GM23338 (cell line): ENCODE measurements around the gene PPFIA2. TPM values are rescaled to one million over a fixed set of nuclear protein-coding genes. Genes with fewer than 3 reads are reported as not detected.

ENCODE experiments used
- ATAC-seq: fragments of 200-7000 bp; cut with Tn5 transposase; 3 replicates; pipeline ENCODE4 v1.9.1; 2020
- DNase-seq: peaks from one replicate; pipeline ENCODE4 v3.0.0-alpha.2; 2015; ENCODE audit warnings: low spot score
- H2AFZ ChIP-seq: fragments of 200-600 bp; sonication (generic); 2 replicates; pipeline ENCODE4 v1.8.0; 2016; ENCODE audit warnings: antibody characterized with exemption, mild to moderate bottlenecking, moderate library complexity
- H3F3A ChIP-seq: fragments of 200-600 bp; sonication (generic); replicated peaks from 2 replicates; pipeline ENCODE4 v1.8.0; 2017; ENCODE audit warnings: antibody characterized with exemption, mixed run types, low read depth
- H3K27ac ChIP-seq: fragments of 200-600 bp; sonication (generic); 2 replicates; pipeline ENCODE4 v1.6.1; 2016; ENCODE audit warnings: low read depth
- H3K27me3 ChIP-seq: fragments of 200-600 bp; sonication (generic); 2 replicates; pipeline ENCODE4 v1.8.0; 2016; ENCODE audit warnings: mild to moderate bottlenecking, mixed run types, moderate library complexity; ENCODE audit not compliant: insufficient read depth
- H3K36me3 ChIP-seq: fragments of 200-600 bp; sonication (generic); 2 replicates; pipeline ENCODE4 v1.8.0; 2016; ENCODE audit warnings: mild to moderate bottlenecking; ENCODE audit not compliant: insufficient read depth
- H3K4me1 ChIP-seq: fragments of 200-600 bp; sonication (generic); 2 replicates; pipeline ENCODE4 v1.8.0; 2016; ENCODE audit warnings: mild to moderate bottlenecking, moderate library complexity; ENCODE audit not compliant: insufficient read depth
- H3K4me2 ChIP-seq: fragments of 200-600 bp; sonication (generic); 2 replicates; pipeline ENCODE4 v1.7.1; 2017; ENCODE audit warnings: mixed run types
- H3K4me3 ChIP-seq: fragments of 200-600 bp; sonication (generic); 2 replicates; pipeline ENCODE4 v1.6.1; 2016; ENCODE audit warnings: mixed run types
- H3K79me2 ChIP-seq: fragments of 200-600 bp; sonication (generic); replicated peaks from 2 replicates; pipeline ENCODE4 v1.8.0; 2017; ENCODE audit warnings: mild to moderate bottlenecking; ENCODE audit not compliant: insufficient read depth
- H3K9me2 ChIP-seq: fragments of 200-600 bp; sonication (generic); 2 replicates; pipeline ENCODE4 v1.8.0; 2017; ENCODE audit not compliant: insufficient read depth
- H4K20me1 ChIP-seq: fragments of 200-600 bp; sonication (generic); replicated peaks from 2 replicates; pipeline ENCODE4 v1.8.0; 2017; ENCODE audit warnings: mild to moderate bottlenecking; ENCODE audit not compliant: insufficient read depth
- H3K27ac Mint-ChIP-seq: 2 replicates; pipeline ENCODE4 v1.8.0; 2020; ENCODE audit warnings: inconsistent platforms, mild to moderate bottlenecking, moderate library complexity, mixed read lengths
- H3K27me3 Mint-ChIP-seq: 3 replicates; pipeline ENCODE4 v1.8.0; 2022; ENCODE audit warnings: low read depth, mild to moderate bottlenecking, moderate library complexity, mixed read lengths, inconsistent platforms; ENCODE audit not compliant: insufficient read depth, poor library complexity
- H3K36me3 Mint-ChIP-seq: 3 replicates; pipeline ENCODE4 v1.8.0; 2021; ENCODE audit warnings: low read depth, mild to moderate bottlenecking, inconsistent platforms, moderate library complexity, mixed read lengths
- H3K4me1 Mint-ChIP-seq: 3 replicates; pipeline ENCODE4 v1.8.0; 2020; ENCODE audit warnings: mild to moderate bottlenecking, inconsistent platforms, mixed read lengths
- H3K4me3 Mint-ChIP-seq: 3 replicates; pipeline ENCODE4 v1.8.0; 2021; ENCODE audit warnings: moderate library complexity, mild to moderate bottlenecking, inconsistent platforms, mixed read lengths
- H3K9me3 Mint-ChIP-seq: 3 replicates; pipeline ENCODE4 v1.8.0; 2020; ENCODE audit warnings: moderate library complexity, mild to moderate bottlenecking, inconsistent platforms, mixed read lengths
- CREB1 ChIP-seq: fragments of 250-450 bp; sonication (Bioruptor Pico); IDR thresholded peaks from 2 replicates; pipeline ENCODE4 v1.5.0; 2020; ENCODE audit warnings: low read depth, mild to moderate bottlenecking, moderate library complexity
- EZH2 ChIP-seq: fragments of 200-600 bp; sonication (generic); IDR thresholded peaks from one replicate; pipeline ENCODE4 v1.8.0; 2017; ENCODE audit warnings: antibody characterized with exemption, mild to moderate bottlenecking, low read depth; ENCODE audit not compliant: unreplicated experiment
- EZH2phosphoT487 ChIP-seq: fragments of 200-600 bp; sonication (generic); IDR thresholded peaks from one replicate; pipeline ENCODE4 v1.8.1; 2018; ENCODE audit warnings: antibody characterized with exemption; ENCODE audit not compliant: unreplicated experiment
- JUNB ChIP-seq: IDR thresholded peaks from one replicate; pipeline ENCODE4 v1.6.1; 2016; ENCODE audit warnings: antibody characterized with exemption; ENCODE audit not compliant: unreplicated experiment
- NANOG ChIP-seq: IDR thresholded peaks from 2 replicates; pipeline ENCODE4 v1.6.1; 2016; ENCODE audit warnings: antibody characterized with exemption, borderline replicate concordance
- POLR2AphosphoS5 ChIP-seq: IDR thresholded peaks from 2 replicates; pipeline ENCODE4 v1.6.1; 2016; ENCODE audit warnings: antibody characterized with exemption, low read depth
- ZNF114 ChIP-seq: fragments of 250-450 bp; sonication (Bioruptor Pico); IDR thresholded peaks from 2 replicates; pipeline ENCODE4 v1.5.0; 2020; ENCODE audit warnings: mild to moderate bottlenecking, moderate library complexity
- ZNF331 ChIP-seq: fragments of 250-450 bp; sonication (Bioruptor Pico); IDR thresholded peaks from 2 replicates; pipeline ENCODE4 v1.5.0; 2020; ENCODE audit warnings: low read depth, mild to moderate bottlenecking, moderate library complexity
- polyA plus RNA-seq: library from polyadenylated mRNA; unstranded; fragments of >200 nt; fragmentation: Nextera tagmentation; extraction: Ambion mirVana; gene quantifications from 2 replicates; pipeline ENCODE4 v1.2.1, GENCODE V29; 2016
- total RNA-seq: library from RNA; depleted of rRNA; stranded (reverse); fragments of >200 nt; shearing (Covaris generic); gene quantifications from 2 replicates; pipeline ENCODE4 v1.2.3, GENCODE V29; 2014
- TF ChIP-seq, protein P1 (sequence below), 2 experiments: fragments of 200-600 bp in 1 of 2; sonication (generic) in 1 of 2; conservative IDR thresholded peaks; 2 replicates each; pipeline versions ENCODE4 v1.5.1 to v1.6.1; 2016 to 2017; ENCODE audit warnings: antibody characterized with exemption in 2 of 2, low read depth in 2 of 2, mild to moderate bottlenecking in 2 of 2, moderate library complexity in 1 of 2
- TF ChIP-seq, protein P2 (sequence below): fragments of 250-450 bp; sonication (Bioruptor Pico); IDR thresholded peaks from 2 replicates; pipeline ENCODE4 v1.5.0; 2020; ENCODE audit warnings: mild to moderate bottlenecking, moderate library complexity
- TF ChIP-seq, protein P3 (sequence below): IDR thresholded peaks from 2 replicates; pipeline ENCODE4 v1.6.1; 2016; ENCODE audit warnings: antibody characterized with exemption

Gene PPFIA2
- total and polyA plus RNA-seq, 2 experiments from 2014 or later: 5.4 to 7.2 TPM

DNA sequence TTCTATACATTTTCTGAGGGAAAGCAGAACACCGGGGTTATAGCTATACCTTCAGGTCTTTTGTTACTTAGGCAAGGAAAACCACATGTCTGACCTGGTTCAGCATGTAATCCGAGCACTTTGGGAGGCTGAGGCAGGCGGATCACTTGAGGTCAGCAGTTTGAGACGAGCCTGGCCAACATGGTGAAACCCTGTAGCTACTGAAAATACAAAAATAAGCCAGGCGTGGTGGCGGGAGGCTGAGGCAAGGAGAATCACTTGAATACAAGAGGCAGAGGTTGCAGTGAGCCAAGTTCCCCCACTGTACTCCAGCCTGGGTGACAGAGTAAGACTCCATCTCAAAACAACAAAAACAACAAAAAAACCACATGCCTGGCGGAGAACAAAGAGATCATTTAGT is 503.7 kb downstream of the PPFIA2 start:
- H3K4me3 ChIP-seq: no peak overlapping the region
- H3K4me1 ChIP-seq: peaks cover 12% of the 10 kb centered on the region
- no peaks in the 10 kb centered on the region for H4K20me1 ChIP-seq
- H3K4me3 Mint-ChIP-seq: no peak overlapping the region
- ATAC-seq (peak; percentile 69), DNase-seq (no peak)
- no peaks in the 10 kb centered on the region for H3K27me3 Mint-ChIP-seq
- no peaks in the 10 kb centered on the region for H3K27me3 ChIP-seq
- no peaks in the 10 kb centered on the region for H3K36me3 ChIP-seq
- H3K9me3 Mint-ChIP-seq: no peaks in the 10 kb centered on the region
- no peaks in the 10 kb centered on the region for H3K79me2 ChIP-seq
- H2AFZ ChIP-seq: no peak overlapping the region
- H3F3A ChIP-seq: no peaks in the 10 kb centered on the region
- peaks cover 7% of the 10 kb centered on the region; the same call in 1 of the 3 replicates for H3K36me3 Mint-ChIP-seq
- TF ChIP-seq ZNF331 (no peak), EZH2 (no peak), JUNB (no peak), EZH2phosphoT487 (no peak), NANOG (no peak), CREB1 (CRISPR knock-in tag) (no peak), POLR2AphosphoS5 (no peak), ZNF114 (CRISPR knock-in tag) (no peak)
- TF ChIP-seq, protein P1, sequence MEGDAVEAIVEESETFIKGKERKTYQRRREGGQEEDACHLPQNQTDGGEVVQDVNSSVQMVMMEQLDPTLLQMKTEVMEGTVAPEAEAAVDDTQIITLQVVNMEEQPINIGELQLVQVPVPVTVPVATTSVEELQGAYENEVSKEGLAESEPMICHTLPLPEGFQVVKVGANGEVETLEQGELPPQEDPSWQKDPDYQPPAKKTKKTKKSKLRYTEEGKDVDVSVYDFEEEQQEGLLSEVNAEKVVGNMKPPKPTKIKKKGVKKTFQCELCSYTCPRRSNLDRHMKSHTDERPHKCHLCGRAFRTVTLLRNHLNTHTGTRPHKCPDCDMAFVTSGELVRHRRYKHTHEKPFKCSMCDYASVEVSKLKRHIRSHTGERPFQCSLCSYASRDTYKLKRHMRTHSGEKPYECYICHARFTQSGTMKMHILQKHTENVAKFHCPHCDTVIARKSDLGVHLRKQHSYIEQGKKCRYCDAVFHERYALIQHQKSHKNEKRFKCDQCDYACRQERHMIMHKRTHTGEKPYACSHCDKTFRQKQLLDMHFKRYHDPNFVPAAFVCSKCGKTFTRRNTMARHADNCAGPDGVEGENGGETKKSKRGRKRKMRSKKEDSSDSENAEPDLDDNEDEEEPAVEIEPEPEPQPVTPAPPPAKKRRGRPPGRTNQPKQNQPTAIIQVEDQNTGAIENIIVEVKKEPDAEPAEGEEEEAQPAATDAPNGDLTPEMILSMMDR (conservative IDR thresholded peaks at IDR 0.05; ENCODE audit: low read depth in 2 of 2): no peak
- TF ChIP-seq, protein P2, sequence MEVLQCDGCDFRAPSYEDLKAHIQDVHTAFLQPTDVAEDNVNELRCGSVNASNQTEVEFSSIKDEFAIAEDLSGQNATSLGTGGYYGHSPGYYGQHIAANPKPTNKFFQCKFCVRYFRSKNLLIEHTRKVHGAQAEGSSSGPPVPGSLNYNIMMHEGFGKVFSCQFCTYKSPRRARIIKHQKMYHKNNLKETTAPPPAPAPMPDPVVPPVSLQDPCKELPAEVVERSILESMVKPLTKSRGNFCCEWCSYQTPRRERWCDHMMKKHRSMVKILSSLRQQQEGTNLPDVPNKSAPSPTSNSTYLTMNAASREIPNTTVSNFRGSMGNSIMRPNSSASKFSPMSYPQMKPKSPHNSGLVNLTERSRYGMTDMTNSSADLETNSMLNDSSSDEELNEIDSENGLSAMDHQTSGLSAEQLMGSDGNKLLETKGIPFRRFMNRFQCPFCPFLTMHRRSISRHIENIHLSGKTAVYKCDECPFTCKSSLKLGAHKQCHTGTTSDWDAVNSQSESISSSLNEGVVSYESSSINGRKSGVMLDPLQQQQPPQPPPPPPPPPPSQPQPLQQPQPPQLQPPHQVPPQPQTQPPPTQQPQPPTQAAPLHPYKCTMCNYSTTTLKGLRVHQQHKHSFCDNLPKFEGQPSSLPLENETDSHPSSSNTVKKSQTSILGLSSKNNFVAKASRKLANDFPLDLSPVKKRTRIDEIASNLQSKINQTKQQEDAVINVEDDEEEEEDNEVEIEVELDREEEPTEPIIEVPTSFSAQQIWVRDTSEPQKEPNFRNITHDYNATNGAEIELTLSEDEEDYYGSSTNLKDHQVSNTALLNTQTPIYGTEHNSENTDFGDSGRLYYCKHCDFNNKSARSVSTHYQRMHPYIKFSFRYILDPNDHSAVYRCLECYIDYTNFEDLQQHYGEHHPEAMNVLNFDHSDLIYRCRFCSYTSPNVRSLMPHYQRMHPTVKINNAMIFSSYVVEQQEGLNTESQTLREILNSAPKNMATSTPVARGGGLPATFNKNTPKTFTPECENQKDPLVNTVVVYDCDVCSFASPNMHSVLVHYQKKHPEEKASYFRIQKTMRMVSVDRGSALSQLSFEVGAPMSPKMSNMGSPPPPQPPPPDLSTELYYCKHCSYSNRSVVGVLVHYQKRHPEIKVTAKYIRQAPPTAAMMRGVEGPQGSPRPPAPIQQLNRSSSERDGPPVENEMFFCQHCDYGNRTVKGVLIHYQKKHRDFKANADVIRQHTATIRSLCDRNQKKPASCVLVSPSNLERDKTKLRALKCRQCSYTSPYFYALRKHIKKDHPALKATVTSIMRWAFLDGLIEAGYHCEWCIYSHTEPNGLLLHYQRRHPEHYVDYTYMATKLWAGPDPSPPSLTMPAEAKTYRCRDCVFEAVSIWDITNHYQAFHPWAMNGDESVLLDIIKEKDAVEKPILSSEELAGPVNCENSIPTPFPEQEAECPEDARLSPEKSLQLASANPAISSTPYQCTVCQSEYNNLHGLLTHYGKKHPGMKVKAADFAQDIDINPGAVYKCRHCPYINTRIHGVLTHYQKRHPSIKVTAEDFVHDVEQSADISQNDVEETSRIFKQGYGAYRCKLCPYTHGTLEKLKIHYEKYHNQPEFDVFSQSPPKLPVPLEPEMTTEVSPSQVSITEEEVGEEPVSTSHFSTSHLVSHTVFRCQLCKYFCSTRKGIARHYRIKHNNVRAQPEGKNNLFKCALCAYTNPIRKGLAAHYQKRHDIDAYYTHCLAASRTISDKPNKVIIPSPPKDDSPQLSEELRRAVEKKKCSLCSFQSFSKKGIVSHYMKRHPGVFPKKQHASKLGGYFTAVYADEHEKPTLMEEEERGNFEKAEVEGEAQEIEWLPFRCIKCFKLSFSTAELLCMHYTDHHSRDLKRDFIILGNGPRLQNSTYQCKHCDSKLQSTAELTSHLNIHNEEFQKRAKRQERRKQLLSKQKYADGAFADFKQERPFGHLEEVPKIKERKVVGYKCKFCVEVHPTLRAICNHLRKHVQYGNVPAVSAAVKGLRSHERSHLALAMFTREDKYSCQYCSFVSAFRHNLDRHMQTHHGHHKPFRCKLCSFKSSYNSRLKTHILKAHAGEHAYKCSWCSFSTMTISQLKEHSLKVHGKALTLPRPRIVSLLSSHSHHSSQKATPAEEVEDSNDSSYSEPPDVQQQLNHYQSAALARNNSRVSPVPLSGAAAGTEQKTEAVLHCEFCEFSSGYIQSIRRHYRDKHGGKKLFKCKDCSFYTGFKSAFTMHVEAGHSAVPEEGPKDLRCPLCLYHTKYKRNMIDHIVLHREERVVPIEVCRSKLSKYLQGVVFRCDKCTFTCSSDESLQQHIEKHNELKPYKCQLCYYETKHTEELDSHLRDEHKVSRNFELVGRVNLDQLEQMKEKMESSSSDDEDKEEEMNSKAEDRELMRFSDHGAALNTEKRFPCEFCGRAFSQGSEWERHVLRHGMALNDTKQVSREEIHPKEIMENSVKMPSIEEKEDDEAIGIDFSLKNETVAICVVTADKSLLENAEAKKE (CRISPR knock-in tag): no peak
- TF ChIP-seq, protein P3, sequence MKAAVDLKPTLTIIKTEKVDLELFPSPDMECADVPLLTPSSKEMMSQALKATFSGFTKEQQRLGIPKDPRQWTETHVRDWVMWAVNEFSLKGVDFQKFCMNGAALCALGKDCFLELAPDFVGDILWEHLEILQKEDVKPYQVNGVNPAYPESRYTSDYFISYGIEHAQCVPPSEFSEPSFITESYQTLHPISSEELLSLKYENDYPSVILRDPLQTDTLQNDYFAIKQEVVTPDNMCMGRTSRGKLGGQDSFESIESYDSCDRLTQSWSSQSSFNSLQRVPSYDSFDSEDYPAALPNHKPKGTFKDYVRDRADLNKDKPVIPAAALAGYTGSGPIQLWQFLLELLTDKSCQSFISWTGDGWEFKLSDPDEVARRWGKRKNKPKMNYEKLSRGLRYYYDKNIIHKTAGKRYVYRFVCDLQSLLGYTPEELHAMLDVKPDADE: no peak
- H3K27ac ChIP-seq: no peak overlapping the region
- no peaks in the 10 kb centered on the region for H3K9me2 ChIP-seq
- H3K27ac Mint-ChIP-seq: peak overlapping the region; percentile 58
- H3K4me2 ChIP-seq: no peak overlapping the region
- H3K4me1 Mint-ChIP-seq: peaks cover 21% of the 10 kb centered on the region
